Measurements from ENCODE around the gene CDH4.

CDH4 gene

DNA sequence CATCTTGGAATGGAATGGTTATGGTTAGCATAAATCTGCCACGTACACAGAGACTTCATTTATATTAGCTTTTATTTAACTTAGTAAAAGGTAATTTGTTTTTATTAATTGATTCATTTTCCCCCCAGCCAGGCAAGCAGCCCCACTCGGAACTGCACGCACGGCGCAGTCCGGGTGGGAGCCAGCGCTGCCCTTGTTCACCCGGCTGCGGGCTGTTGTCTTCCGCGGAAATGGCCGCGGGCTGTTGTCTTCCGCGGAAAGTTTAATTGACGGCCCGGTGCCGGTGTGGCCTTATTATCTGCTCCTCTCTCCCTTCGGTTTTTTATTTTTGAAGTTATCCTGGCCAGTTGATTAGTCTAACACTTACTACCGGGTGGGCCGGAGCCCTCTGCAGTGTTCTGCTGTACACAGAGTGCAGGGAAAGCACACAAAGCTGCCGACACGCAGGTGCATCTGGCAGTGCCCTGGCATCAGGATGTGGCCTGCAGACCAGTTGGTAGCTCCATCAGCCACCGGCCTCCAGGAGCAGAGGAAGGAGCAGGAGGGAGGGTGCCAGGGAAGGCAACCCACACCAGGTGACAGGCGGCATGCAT, 270.5 kb downstream of the CDH4 start:
- no peak for DNase-seq

DNA sequence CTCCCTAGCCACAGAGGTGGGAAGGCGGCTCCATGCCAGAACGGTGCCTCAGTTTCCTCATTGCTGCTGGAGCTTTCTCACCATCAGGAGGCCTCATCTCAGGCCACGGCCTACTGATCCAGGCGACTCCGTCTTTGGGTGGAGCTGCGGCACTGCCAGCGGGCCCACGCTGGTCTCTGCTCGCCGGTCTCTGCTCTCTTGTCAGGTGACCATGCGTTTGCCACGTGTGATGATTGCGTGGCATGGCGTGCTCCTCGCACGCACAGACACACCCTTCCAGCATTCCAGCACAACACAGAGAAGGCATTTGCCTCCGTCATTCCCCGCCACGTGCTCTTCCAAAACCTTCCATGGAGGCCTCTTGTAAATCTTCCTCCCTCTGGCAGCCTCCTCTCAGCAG, 271.1 kb downstream of the CDH4 start:
- no peak for DNase-seq

- no peak for DNase-seq
These were observed 273.0 kb downstream of the CDH4 start for GRCh38 chr20:61524951-61525666.

DNA sequence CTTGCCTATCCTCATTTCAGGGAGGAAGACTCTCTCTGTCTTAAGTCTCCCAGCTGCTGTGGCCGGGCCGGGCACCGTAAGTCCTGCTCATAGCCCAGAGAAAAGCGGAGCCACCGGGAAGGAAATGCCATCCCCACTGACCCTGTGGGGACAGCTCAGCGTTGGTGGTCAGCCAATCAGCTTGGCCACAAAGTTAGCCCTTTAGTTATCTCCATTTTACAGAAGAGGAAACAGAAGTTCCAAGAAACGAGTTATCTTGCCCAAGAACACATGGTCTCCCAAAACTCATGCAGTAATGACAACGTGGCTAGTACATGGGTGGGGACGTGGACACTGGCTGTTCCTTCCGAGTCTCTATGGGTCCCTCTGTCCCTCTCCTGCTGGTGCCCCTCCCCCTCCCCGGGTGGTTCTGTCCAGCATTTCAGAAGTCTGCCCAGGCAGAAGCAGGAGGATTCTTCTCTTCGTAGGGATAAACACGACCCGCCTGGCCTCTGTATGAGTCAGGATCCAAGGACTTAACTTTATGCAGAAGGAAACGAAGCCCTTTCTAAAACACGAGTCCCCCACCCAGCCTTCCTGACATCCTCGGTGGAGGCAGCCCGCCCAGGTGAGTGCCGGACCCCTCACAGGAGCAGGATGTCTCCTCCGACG, 273.8 kb downstream of the CDH4 start:
- DNase-seq = no peak

- DNase-seq = no peak
These were observed 274.8 kb downstream of the CDH4 start for GRCh38 chr20:61526907-61527306.

GRCh38 chr20:61527626-61528025, 275.6 kb downstream of the CDH4 start:
- DNase-seq = no peak

GRCh38 chr20:61528591-61528990, 276.5 kb downstream of the CDH4 start:
- no peak for DNase-seq

DNA sequence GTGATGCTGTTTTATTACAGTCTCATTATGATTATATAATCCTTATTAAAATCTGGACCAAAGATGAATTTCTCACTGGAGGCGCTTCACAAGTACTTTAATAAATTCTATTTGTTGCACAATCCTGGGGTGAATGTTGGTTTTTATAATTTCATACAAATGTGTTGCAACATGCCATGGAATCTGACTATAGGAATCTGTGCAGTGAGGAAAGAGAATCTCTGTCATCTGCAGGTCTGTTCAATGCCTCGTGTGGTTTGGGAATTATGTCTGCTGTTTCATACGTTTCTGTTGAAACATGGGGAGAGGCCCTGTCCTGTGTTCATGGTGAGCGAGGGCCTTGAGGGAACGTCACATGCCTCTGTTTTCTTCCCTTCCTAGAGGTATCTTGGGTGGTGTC, 277.3 kb downstream of the CDH4 start:
- no peak for DNase-seq

DNA sequence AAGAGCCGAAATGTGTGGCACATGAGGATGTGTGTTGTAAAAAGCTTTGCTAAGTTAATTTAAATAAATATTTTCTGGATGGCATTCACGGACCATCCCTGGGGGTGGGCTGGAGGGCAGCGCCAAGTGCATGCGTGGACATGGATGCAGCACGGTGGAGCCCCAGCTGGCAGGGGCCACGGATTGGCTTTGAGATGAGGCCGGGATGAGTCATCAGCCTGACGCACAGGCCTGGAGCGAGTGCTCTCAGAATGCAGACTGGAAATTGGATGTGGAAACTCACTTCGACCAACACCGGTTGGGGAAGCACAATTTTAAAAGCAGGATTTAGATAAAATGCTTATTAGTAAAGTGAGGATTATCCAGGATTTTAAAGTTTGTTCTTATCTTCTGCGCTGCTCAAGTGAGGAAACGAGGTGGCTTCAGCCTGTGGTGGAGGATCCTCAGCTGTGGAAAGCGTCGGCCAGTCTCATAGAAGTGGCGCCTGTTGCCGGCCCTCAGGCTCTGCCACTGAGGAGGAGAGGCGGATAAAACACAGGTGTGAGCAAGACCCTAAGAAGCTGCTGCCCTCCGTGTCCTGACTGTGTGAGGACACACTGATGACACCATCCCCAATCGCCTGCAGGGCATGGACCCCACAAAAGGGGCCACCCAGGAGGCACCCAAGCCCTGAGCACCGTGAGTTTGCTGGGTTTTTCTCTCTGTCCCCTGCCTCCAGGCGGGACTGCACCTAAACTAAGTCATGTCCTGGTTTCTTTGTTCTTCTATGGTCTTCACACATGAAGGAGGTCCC, 279.7 kb downstream of the CDH4 start:
- no peak for DNase-seq

GRCh38 chr20:61532736-61533135, 280.7 kb downstream of the CDH4 start:
- DNase-seq = no peak

DNA sequence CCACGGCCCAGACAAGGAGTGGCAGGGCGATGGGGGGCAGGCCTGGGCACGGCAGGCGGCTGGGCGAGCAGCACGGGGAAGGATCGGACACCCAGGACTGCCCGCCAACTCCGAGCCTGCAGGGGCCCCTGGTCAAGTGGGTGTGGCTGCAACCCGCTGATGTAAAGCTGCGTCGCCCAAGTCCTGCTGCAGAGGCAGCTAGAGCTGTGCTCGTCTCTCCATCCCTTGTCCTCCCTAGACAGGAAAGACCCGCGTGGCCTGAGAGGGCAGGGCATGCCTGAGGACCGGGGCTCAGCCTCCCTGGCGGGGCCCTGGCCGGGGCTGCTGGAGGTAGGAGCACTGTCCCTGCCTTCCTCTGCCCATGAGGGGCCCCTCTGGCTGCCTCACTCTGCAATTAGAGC, 281.2 kb downstream of the CDH4 start:
- DNase-seq = no peak

DNA sequence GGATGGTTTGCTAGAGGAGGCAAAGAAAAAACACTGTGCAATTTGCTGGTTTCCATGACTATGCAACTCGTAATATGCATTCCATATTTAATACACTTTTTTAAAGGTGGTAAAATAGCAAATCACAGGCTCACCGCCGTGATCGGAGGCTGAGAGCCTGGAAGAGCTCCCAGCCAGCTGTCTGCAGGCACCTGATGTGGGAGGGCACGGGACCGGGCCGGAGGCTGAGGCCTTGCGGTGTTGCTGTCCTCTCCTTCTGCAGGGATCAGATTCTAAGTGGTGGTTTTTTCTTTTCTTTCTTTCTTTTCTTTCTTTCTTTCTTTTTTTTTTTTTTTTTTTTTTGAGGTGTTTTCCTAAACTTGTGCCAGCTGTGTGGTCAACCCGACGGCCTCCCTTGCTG, 282.3 kb downstream of the CDH4 start:
- DNase-seq = no peak

DNA sequence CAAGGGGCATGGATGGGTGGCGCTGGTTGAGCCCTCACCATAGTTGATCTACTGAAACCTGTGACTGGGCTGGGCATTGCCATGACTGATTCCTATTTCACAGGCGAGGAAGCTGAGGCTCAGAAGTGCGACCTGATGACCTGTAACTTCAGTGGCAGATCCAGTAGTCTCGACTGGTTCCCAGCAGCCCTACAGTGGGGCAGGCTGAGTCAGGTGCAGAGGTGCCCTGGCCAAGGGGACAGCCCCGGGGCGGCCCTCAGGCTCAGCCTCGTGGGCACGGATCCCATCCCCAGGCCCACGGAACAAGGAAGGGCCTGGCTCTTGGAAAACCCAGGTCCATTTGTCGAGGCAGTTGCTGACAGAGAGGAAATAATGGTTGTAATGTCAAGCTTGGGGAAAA, 283.0 kb downstream of the CDH4 start:
- no peak for DNase-seq

DNA sequence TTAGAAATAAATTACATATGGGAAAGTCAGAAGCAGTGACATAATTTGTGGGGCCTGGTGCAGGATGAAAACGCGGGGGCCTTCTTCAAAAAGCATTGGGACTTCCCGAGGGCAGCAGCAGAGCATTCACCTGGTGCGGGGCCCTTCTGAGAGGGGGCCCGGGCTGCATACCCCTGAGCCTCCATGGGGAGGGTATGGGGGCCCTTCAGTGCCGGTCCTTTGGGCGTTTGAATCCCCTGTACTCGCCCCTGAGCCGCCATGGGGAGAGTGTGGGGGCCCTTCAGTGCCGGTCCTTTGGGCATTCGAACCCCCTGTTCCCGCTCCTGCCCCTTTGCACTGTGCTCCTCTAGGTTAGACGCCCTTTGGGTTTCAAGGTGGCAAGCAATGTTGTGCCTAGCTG, 283.5 kb downstream of the CDH4 start:
- no peak for DNase-seq

- DNase-seq = no peak
These were observed 283.9 kb downstream of the CDH4 start for GRCh38 chr20:61535956-61536355.

- DNase-seq = no peak
These were observed 284.6 kb downstream of the CDH4 start for GRCh38 chr20:61536671-61537070.

DNA sequence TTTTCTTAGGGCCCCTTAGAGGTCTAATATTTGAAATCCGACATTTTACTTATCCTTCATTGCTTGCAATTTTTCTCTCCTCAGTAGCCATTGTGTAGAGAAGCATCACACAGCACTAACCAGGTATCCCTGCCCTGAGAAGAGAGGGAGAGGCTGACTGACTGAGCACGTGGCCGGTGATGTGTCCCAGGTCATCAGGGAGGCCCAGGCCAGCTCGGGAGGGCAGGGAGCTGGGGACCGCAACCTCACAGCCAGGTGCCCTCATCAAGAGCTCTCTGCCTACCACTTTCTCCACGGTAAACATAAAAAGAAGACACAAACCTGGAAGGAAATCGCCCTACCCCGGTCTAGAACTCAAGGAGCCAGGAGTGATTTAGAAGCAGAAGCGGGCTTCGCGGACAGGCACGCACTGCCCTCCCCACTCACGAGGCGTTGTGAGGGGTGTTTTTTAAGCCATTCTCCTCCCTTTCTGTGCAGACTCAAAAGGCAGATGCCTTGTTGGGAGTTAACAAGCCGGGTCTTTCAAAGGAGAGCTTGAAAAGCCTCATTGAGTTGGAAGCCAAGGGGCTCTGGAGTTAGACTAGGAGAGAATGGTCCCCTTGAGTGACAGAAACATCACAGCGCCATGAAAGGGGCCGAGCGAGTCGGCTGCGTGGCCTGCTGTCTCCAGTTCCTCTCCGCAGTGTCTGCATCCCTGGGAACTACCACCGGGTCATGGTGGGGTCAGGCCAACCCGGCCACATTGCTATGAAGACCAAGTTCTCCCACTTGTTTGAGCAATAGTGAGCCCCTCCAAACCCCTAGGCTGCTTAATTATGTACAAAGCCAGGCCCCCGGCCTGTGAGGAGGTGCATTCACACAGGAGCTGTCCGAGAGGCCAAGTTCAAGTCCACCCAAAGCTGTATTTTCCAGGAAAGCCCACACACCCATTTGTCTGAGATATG, 285.4 kb downstream of the CDH4 start:
- DNase-seq = no peak

GRCh38 chr20:61538183-61538942, 286.3 kb downstream of the CDH4 start:
- no peak for DNase-seq

DNA sequence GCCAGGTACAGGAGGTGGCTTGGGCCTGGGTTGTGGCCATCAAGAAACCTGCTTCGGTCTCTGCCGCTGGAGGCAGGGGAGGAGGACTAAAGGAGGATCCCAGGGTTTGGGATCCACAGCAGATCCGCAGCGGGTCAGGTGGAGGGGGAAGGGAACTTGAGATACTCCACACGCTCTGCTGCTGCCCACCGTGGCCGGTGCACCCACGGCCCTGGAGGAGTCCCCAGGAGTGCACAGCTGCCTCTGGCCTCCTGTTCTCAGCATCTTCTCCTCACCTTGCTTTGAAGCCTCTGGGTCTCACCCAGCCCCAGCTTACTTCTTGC, 286.8 kb downstream of the CDH4 start:
- no peak for DNase-seq

DNA sequence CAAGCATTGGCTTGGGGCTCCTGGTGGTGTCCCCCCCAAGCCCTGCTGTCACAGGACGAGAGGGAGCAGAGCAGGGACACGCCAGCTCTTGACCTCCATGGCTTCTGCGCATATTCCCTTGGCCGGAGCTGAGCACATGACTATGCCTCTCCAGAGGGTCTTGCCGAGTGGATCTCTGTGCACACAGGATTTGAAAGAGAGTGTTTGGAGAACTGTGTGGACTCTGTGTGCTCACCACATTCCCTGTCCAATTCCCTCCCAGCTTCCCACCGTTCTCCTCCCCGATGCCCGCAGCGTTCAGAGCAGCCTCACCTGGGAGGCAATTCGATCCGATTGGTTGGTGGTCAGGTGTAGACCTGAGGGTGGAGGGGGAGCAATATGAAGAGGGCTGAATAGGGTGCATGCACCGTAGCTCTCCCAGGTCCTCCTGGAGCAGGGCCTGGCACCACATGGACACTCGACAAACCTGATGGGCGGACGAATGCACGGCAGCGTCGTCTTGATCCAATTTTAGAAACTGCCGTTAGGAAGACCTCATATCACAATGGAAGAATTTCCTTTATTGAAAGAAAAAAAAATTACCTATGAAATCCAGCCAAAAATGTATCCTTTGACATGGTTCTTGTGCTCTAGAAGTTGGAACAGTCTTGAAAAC, 287.8 kb downstream of the CDH4 start:
- no peak for DNase-seq

GRCh38 chr20:61541537-61541936, 289.5 kb downstream of the CDH4 start:
- DNase-seq = no peak

Measured in T-helper 9 cell (primary cell).